ENCODE data around the gene CLDN5. TPM values are rescaled to one million over a fixed set of nuclear protein-coding genes. Genes with fewer than 3 reads are reported as not detected.

Gene CLDN5
- total RNA-seq, 1 experiment from 2014 or later = 0.44 TPM

DNA sequence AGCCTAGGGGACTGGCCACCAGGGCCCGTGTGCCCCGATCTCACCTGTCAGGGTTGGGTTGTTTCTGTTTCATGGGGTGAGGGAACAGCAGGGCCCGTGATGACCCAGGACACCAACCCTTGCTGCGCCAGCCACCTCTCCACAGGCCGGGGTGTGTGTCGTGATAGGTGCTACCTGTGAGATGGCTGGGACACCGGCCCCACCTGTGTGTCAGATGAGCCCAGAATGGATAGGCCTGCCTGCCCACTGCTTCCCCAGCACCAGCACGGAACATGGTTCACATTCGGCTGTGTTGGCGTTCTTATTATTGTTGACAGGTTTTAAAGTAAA is 7.1 kb downstream of the CLDN5 start:
- Histone ChIP-seq H3K4ac (ENCODE audit: low read depth, low read length) (no peak overlapping the region), H2AFZ (ENCODE audit: low read length) (no peak overlapping the region), H4K91ac (ENCODE audit: insufficient read length, low read depth, low read length) (no peak overlapping the region), H3K27ac (ENCODE audit: insufficient read length, low read depth, low read length) (no peak overlapping the region), H3T11ph (ENCODE audit: low read length) (no peak overlapping the region), H3K79me1 (ENCODE audit: insufficient read depth, low read depth, low read length, poor library complexity, severe bottlenecking) (no peaks in the 10 kb centered on the region), H4K5ac (ENCODE audit: insufficient read length, low read depth, low read length) (no peak overlapping the region), H4K8ac (replicated peaks; ENCODE audit: insufficient read length, low read depth, low read length) (no peak overlapping the region), H3K9ac (ENCODE audit: extremely low read depth, insufficient read length, low read length) (no peak overlapping the region), H2BK5ac (ENCODE audit: insufficient read length, low read length) (no peak overlapping the region), H4K20me1 (ENCODE audit: control insufficient read depth, insufficient read depth, insufficient read length) (no peaks in the 10 kb centered on the region), H3K27me3 (ENCODE audit: insufficient read depth, low read length) (no peaks in the 10 kb centered on the region), H3K18ac (ENCODE audit: insufficient read length, low read depth, low read length) (no peak overlapping the region), H3K56ac (ENCODE audit: insufficient read length, low read depth, low read length) (no peak overlapping the region), H3K9me3 (ENCODE audit: control insufficient read depth, low read depth, low read length) (no peaks in the 10 kb centered on the region), H3K23me2 (ENCODE audit: insufficient read length, low read depth, low read length, poor library complexity, severe bottlenecking) (no peaks in the 10 kb centered on the region), H2BK15ac (ENCODE audit: low read depth, low read length) (no peak overlapping the region), H3K23ac (ENCODE audit: insufficient read length, low read depth, low read length) (no peak overlapping the region), H2BK20ac (ENCODE audit: low read depth, low read length, poor library complexity, severe bottlenecking) (no peak overlapping the region), H2BK12ac (ENCODE audit: insufficient read length, low read depth, low read length) (no peak overlapping the region), H3K4me1 (ENCODE audit: insufficient read depth, low read length) (no peaks in the 10 kb centered on the region), H3K14ac (ENCODE audit: insufficient read depth, low read length) (no peak overlapping the region), H3K79me2 (ENCODE audit: insufficient read depth, low read length) (no peaks in the 10 kb centered on the region), H2AK5ac (ENCODE audit: insufficient read length, low read length) (no peak overlapping the region), H3K4me2 (ENCODE audit: insufficient read depth, insufficient read length, low read length) (no peak overlapping the region), H2BK120ac (ENCODE audit: low read depth, low read length, poor library complexity, severe bottlenecking) (no peak overlapping the region)
- WGBS (ENCODE audit: extremely low coverage, insufficient read length, low lambda C conversion rate) = no CpG with 5 or more reads among the region's 10 CpGs
- Mint-ChIP-seq H3K4me3 (no peak overlapping the region), H3K36me3 (ENCODE audit: insufficient read depth in 1 of 3, low read depth in 3 of 3) (peaks cover 12 to 58% (median 53%) of the 10 kb centered on the region in 3 experiments; a peak in 6 of 7 replicates), H3K9me3 (no peaks in the 10 kb centered on the region), H3K27me3 (ENCODE audit: low read depth) (peaks cover 17% of the 10 kb centered on the region), H3K27ac (no peak overlapping the region; a peak in 1 of 7 replicates), H3K4me1 (0 out of 4 replicates have a peak, but pooled peaks cover 0 to 3% of the 10 kb centered on the region in 2 experiments)
- no peak for DNase-seq
- TF ChIP-seq, protein P1, sequence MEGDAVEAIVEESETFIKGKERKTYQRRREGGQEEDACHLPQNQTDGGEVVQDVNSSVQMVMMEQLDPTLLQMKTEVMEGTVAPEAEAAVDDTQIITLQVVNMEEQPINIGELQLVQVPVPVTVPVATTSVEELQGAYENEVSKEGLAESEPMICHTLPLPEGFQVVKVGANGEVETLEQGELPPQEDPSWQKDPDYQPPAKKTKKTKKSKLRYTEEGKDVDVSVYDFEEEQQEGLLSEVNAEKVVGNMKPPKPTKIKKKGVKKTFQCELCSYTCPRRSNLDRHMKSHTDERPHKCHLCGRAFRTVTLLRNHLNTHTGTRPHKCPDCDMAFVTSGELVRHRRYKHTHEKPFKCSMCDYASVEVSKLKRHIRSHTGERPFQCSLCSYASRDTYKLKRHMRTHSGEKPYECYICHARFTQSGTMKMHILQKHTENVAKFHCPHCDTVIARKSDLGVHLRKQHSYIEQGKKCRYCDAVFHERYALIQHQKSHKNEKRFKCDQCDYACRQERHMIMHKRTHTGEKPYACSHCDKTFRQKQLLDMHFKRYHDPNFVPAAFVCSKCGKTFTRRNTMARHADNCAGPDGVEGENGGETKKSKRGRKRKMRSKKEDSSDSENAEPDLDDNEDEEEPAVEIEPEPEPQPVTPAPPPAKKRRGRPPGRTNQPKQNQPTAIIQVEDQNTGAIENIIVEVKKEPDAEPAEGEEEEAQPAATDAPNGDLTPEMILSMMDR (conservative IDR thresholded peaks at IDR 0.05) = no peak

Measured in H9 (cell line).